GM23338 (cell line): Measurements from ENCODE around the gene KRTAP17-1. TPM values are rescaled to one million over a fixed set of nuclear protein-coding genes. Genes with fewer than 3 reads are reported as not detected.

ENCODE experiments used
- ATAC-seq: fragments of 200-7000 bp; cut with Tn5 transposase; 3 replicates; pipeline ENCODE4 v1.9.1; 2020
- DNase-seq: peaks from one replicate; pipeline ENCODE4 v3.0.0-alpha.2; 2015; ENCODE audit warnings: low spot score
- H2AFZ ChIP-seq: fragments of 200-600 bp; sonication (generic); 2 replicates; pipeline ENCODE4 v1.8.0; 2016; ENCODE audit warnings: antibody characterized with exemption, mild to moderate bottlenecking, moderate library complexity
- H3F3A ChIP-seq: fragments of 200-600 bp; sonication (generic); replicated peaks from 2 replicates; pipeline ENCODE4 v1.8.0; 2017; ENCODE audit warnings: antibody characterized with exemption, mixed run types, low read depth
- H3K27ac ChIP-seq: fragments of 200-600 bp; sonication (generic); 2 replicates; pipeline ENCODE4 v1.6.1; 2016; ENCODE audit warnings: low read depth
- H3K27me3 ChIP-seq: fragments of 200-600 bp; sonication (generic); 2 replicates; pipeline ENCODE4 v1.8.0; 2016; ENCODE audit warnings: mild to moderate bottlenecking, mixed run types, moderate library complexity; ENCODE audit not compliant: insufficient read depth
- H3K36me3 ChIP-seq: fragments of 200-600 bp; sonication (generic); 2 replicates; pipeline ENCODE4 v1.8.0; 2016; ENCODE audit warnings: mild to moderate bottlenecking; ENCODE audit not compliant: insufficient read depth
- H3K4me1 ChIP-seq: fragments of 200-600 bp; sonication (generic); 2 replicates; pipeline ENCODE4 v1.8.0; 2016; ENCODE audit warnings: mild to moderate bottlenecking, moderate library complexity; ENCODE audit not compliant: insufficient read depth
- H3K4me2 ChIP-seq: fragments of 200-600 bp; sonication (generic); 2 replicates; pipeline ENCODE4 v1.7.1; 2017; ENCODE audit warnings: mixed run types
- H3K4me3 ChIP-seq: fragments of 200-600 bp; sonication (generic); 2 replicates; pipeline ENCODE4 v1.6.1; 2016; ENCODE audit warnings: mixed run types
- H3K79me2 ChIP-seq: fragments of 200-600 bp; sonication (generic); replicated peaks from 2 replicates; pipeline ENCODE4 v1.8.0; 2017; ENCODE audit warnings: mild to moderate bottlenecking; ENCODE audit not compliant: insufficient read depth
- H3K9me2 ChIP-seq: fragments of 200-600 bp; sonication (generic); 2 replicates; pipeline ENCODE4 v1.8.0; 2017; ENCODE audit not compliant: insufficient read depth
- H4K20me1 ChIP-seq: fragments of 200-600 bp; sonication (generic); replicated peaks from 2 replicates; pipeline ENCODE4 v1.8.0; 2017; ENCODE audit warnings: mild to moderate bottlenecking; ENCODE audit not compliant: insufficient read depth
- H3K27ac Mint-ChIP-seq: 2 replicates; pipeline ENCODE4 v1.8.0; 2020; ENCODE audit warnings: inconsistent platforms, mild to moderate bottlenecking, moderate library complexity, mixed read lengths
- H3K27me3 Mint-ChIP-seq: 3 replicates; pipeline ENCODE4 v1.8.0; 2022; ENCODE audit warnings: low read depth, mild to moderate bottlenecking, moderate library complexity, mixed read lengths, inconsistent platforms; ENCODE audit not compliant: insufficient read depth, poor library complexity
- H3K36me3 Mint-ChIP-seq: 3 replicates; pipeline ENCODE4 v1.8.0; 2021; ENCODE audit warnings: low read depth, mild to moderate bottlenecking, inconsistent platforms, moderate library complexity, mixed read lengths
- H3K4me1 Mint-ChIP-seq: 3 replicates; pipeline ENCODE4 v1.8.0; 2020; ENCODE audit warnings: mild to moderate bottlenecking, inconsistent platforms, mixed read lengths
- H3K4me3 Mint-ChIP-seq: 3 replicates; pipeline ENCODE4 v1.8.0; 2021; ENCODE audit warnings: moderate library complexity, mild to moderate bottlenecking, inconsistent platforms, mixed read lengths
- H3K9me3 Mint-ChIP-seq: 3 replicates; pipeline ENCODE4 v1.8.0; 2020; ENCODE audit warnings: moderate library complexity, mild to moderate bottlenecking, inconsistent platforms, mixed read lengths
- CREB1 ChIP-seq: fragments of 250-450 bp; sonication (Bioruptor Pico); IDR thresholded peaks from 2 replicates; pipeline ENCODE4 v1.5.0; 2020; ENCODE audit warnings: low read depth, mild to moderate bottlenecking, moderate library complexity
- EZH2 ChIP-seq: fragments of 200-600 bp; sonication (generic); IDR thresholded peaks from one replicate; pipeline ENCODE4 v1.8.0; 2017; ENCODE audit warnings: antibody characterized with exemption, mild to moderate bottlenecking, low read depth; ENCODE audit not compliant: unreplicated experiment
- EZH2phosphoT487 ChIP-seq: fragments of 200-600 bp; sonication (generic); IDR thresholded peaks from one replicate; pipeline ENCODE4 v1.8.1; 2018; ENCODE audit warnings: antibody characterized with exemption; ENCODE audit not compliant: unreplicated experiment
- JUNB ChIP-seq: IDR thresholded peaks from one replicate; pipeline ENCODE4 v1.6.1; 2016; ENCODE audit warnings: antibody characterized with exemption; ENCODE audit not compliant: unreplicated experiment
- NANOG ChIP-seq: IDR thresholded peaks from 2 replicates; pipeline ENCODE4 v1.6.1; 2016; ENCODE audit warnings: antibody characterized with exemption, borderline replicate concordance
- REST ChIP-seq: IDR thresholded peaks from one replicate; pipeline ENCODE4 v1.6.1; 2018; ENCODE audit warnings: antibody characterized with exemption; ENCODE audit not compliant: unreplicated experiment
- ZNF114 ChIP-seq: fragments of 250-450 bp; sonication (Bioruptor Pico); IDR thresholded peaks from 2 replicates; pipeline ENCODE4 v1.5.0; 2020; ENCODE audit warnings: mild to moderate bottlenecking, moderate library complexity
- ZNF331 ChIP-seq: fragments of 250-450 bp; sonication (Bioruptor Pico); IDR thresholded peaks from 2 replicates; pipeline ENCODE4 v1.5.0; 2020; ENCODE audit warnings: low read depth, mild to moderate bottlenecking, moderate library complexity
- ZNF462 ChIP-seq: fragments of 250-450 bp; sonication (Bioruptor Pico); IDR thresholded peaks from 2 replicates; pipeline ENCODE4 v1.5.0; 2020; ENCODE audit warnings: mild to moderate bottlenecking, moderate library complexity
- polyA plus RNA-seq: library from polyadenylated mRNA; unstranded; fragments of >200 nt; fragmentation: Nextera tagmentation; extraction: Ambion mirVana; gene quantifications from 2 replicates; pipeline ENCODE4 v1.2.1, GENCODE V29; 2016
- total RNA-seq: library from RNA; depleted of rRNA; stranded (reverse); fragments of >200 nt; shearing (Covaris generic); gene quantifications from 2 replicates; pipeline ENCODE4 v1.2.3, GENCODE V29; 2014

KRTAP17-1 gene
- total and polyA plus RNA-seq, 2 experiments from 2014 or later, result not detected

- Histone ChIP-seq H3K4me3 (no peak overlapping the region), H3K9me2 (no peaks in the 10 kb centered on the region), H3K27me3 (no peaks in the 10 kb centered on the region), H3K4me1 (no peaks in the 10 kb centered on the region), H3K36me3 (no peaks in the 10 kb centered on the region), H4K20me1 (no peaks in the 10 kb centered on the region), H3K79me2 (no peaks in the 10 kb centered on the region), H3F3A (no peaks in the 10 kb centered on the region), H3K4me2 (no peak overlapping the region), H2AFZ (no peak overlapping the region), H3K27ac (no peak overlapping the region)
- DNase-seq, result no peak
- Mint-ChIP-seq H3K27me3 (peaks cover 6% of the 10 kb centered on the region), H3K27ac (no peak overlapping the region), H3K4me1 (no peaks in the 10 kb centered on the region; the same call in 2 of the 3 replicates), H3K4me3 (no peak overlapping the region), H3K9me3 (peaks cover 2% of the 10 kb centered on the region; the same call in 1 of the 3 replicates), H3K36me3 (no peaks in the 10 kb centered on the region)
- ATAC-seq, result no peak
- no peak for TF ChIP-seq CREB1
- no peak for TF ChIP-seq NANOG
- TF ChIP-seq EZH2phosphoT487, result no peak
- no peak for TF ChIP-seq JUNB
- no peak for TF ChIP-seq EZH2
- TF ChIP-seq ZNF331 (CRISPR knock-in tag), result no peak
- no peak for TF ChIP-seq REST
- TF ChIP-seq ZNF114, result no peak
- no peak for TF ChIP-seq ZNF462
Observed at GRCh38 chr17:41308251-41308917, 7.1 kb downstream of the KRTAP17-1 start.
